Activated gamma-delta T cell (primary cell): ENCODE measurements around the gene MRPL53.
"Not testable (repeated sequence)": the region's sequence is repeated elsewhere in the genome, so short reads cannot be mapped to it uniquely, and the experiment has no call there.

Experiments
- DNase-seq: peaks from one replicate; lab custom pipeline; 2025; lab: John Stamatoyannopoulos, UW

Gene MRPL53

DNA sequence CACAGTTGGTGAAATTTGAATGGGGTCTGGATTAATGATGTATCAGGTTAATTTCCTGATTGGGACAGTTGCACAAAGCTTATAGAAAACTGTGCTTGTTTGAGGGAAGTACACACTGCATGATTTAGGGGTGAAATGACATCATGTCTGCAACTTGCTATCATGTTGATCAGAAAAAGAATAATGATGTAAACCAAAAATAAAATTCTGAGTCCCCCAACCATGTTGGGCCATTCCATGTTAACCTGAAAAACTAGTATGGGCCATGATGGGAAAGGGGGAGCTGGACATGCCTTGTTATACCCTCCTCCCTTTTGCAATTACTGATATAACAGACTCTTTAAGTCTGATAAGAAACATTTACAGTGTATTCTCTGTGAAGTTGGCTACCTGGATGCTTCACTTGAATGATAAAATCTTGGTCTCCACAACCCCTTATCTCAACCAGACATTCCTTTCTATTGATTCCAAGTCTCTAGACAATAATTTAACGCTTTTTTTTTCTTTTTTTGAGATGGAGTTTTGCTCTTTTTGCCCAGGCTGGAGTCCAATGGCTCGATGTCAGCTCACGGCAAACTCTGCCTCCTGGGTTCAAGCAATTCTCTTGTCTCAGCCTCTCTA, 21.8 kb downstream of the MRPL53 start:
- no peak for DNase-seq

GRCh38 chr2:74448771-74449170, 23.7 kb downstream of the MRPL53 start:
- DNase-seq: no peak

DNA sequence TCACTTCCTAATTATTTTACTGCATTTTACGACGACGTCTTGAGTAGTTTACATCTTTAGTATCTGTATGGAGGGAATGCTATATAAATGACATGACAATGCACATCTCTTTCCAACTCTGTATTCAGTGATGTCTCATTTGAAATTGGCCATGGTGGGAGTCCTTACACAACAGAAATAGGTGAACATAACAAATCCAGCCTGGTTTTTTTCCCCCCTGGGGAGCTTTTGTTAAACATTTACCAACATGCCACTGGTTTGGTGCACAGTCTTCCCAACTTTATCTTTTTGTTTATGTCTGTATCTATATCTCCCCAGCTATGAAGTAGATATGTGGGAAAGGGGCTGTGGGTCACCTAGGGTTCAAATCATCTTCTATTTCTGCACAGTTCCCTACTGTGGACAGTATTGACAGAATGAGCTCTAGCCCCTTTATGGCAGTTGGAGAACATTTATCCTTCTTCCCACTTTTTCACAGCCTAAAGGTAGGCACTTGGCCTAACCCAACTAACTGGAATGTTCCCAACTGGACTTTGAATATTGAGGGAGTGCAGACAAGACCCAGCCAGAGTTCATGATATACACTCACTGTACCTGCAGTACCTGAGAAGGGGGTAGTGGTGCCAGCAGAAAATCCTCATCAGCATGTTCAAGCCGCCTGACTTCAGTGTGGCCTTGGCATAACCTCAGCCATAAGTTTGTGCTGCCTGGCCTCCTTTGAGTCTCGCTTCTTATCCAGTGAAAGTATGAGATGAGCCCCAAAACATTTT, 25.1 kb downstream of the MRPL53 start:
- no peak for DNase-seq

DNA sequence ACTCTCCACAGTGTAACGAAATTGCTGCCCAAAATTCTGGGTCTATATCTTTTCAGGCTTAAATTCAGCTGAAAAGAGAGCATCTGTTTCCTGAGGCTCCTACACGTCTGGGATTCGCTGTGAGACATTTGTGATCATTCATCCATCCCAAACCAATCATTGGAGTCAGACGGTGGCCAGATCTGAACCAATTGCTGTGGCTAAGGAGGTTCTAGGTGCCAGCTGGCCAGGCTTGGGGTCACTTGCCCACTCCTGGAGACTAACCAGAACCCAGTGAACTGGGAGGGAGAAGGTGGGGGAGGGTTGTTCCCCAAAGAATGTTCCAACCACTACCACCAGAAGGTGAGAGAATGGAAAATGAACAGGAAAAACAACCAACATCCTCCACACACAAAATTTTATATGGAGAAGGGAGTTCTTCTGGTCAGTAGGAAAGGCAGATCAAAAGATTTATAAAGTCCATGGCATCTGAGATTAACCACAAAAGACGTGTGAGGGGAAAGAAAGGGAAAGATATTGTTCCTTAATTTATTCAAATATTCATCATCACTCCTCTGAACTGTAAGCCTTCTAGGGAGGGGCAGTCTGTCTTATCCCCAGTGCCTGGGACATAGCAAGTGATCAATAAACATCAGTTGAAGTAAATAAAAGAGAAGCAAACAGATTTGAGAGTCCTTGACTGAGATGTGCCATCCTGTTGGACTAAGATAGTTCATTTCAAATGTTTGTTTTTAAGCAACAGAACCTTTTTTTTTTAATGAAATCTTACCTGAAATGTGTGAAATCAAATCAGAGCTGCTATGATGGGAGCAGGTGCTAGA, 27.8 kb downstream of the MRPL53 start:
- DNase-seq: no peak

DNA sequence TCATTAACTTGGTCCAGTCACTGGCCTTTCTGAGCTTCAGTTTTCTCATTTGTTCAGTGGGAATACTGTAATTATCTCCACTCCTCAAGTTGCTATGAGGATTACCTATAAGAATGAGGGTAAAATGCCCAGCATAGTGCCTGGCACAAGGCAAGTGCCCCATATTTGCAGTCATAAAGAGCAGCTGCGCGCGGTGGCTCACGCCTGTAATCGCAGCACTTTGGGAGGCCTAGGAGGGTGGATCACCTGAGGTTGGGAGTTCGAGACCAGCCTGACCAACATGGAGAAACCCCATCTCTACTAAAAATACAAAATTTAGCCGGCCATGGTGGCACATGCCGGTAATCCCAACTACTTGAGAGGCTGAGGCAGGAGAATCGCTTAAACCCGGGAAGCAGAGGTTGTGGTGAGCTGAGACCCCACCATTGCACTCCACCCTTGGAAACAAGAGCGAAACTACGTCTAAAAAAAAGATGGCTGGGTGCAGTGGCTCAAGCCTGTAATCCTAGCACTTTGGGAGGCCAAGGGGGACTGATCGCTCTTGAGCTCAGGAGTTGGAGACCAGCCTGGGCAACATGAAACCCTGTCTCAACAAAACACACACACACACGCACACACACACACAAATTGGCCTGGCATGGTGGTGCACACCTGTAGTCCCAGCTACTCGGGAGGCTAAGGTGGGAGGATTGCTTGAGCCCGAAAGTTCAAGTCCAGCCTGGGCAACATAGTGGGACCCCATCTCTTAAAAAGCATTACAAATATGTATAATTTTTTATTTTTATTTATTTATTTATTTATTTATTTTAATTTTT, 29.8 kb downstream of the MRPL53 start:
- DNase-seq: not testable (repeated sequence)

DNA sequence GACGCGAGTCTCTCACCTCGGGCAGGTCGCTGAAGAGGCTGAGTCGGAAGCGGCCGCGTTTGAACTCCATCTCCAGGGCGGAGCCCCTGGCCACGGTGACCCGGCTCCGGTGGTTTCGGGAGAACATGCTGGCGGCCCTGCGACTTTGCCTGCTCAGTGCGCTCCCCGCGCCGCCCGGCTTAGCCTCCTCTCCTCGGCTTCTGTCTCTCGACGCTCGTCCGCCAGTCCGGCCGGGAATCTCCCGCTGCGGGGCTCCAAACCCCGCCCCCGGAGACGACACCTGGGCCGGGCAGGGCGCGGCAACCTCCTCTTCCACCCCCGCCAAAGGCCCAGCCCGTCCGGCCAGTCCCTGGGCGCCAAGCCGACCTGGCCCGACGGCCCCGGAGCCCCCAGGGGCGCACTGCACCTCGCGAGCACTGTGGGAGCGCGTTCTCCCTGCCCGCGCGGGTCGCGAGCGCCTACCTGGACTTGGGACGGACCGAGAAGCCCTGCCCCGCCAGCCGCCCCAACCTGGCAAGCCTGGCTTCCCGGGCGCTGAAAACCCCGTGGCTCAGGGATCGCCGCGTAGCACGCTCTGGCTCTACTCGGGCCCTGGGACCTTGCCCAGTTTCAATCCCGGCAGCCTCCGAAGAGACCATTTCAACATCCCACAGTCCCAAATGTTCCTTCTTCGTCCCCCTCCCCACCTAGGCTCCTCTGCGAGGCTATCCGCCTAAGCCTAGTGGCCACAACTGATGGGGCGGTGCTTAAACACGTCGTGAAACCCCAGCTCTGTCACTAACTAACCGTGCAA, 30.6 kb downstream of the MRPL53 start, which contains the start of gene RTKN:
TSS of gene RTKN (minus strand) at position 248 of the 793 bp plus-strand sequence. CDS start at position 127, 121 bp downstream.
- DNase-seq: peak; percentile 30

GRCh38 chr2:74441170-74441689, 31.2 kb downstream of the MRPL53 start:
- no peak for DNase-seq

DNA sequence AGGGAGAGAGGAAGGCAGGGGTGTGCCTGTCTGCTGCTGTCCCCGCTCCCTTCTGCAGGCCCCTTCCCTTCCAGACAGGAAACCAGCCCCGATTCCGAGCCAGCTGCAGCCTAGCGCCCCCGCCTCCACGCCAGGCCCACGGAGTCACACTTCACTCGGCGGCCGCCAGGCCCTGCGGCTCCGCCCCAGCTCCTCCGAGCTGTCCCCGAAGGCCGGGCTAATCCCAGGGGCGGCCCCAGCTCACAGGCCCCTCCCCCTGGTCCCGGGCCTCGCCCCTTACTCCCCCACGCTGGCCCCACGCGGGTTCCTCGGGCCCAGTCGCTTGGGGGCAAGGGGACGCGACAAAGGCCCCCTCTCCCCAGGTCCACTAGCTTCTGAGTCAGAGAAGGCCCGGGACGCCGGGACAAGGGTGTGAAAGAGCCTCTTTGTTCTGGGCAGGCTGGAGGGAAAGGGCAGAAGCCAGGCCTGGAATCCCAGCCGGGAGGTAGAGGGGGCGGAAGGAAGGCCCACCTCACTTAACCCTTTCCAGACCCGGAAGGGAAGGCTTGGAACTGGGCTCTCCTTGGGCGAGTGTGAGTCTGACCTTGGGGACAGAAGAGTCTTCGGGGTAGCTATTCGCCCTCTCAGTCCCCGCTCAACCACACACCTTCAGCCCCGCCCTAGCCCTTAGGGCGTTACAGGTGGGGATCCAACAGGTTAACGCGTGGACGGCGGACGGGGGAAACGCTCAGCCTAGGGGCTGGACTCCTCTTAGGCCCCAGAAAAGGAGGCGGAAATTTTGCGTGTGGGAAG, 31.9 kb downstream of the MRPL53 start:
- DNase-seq: peak; percentile 29

DNA sequence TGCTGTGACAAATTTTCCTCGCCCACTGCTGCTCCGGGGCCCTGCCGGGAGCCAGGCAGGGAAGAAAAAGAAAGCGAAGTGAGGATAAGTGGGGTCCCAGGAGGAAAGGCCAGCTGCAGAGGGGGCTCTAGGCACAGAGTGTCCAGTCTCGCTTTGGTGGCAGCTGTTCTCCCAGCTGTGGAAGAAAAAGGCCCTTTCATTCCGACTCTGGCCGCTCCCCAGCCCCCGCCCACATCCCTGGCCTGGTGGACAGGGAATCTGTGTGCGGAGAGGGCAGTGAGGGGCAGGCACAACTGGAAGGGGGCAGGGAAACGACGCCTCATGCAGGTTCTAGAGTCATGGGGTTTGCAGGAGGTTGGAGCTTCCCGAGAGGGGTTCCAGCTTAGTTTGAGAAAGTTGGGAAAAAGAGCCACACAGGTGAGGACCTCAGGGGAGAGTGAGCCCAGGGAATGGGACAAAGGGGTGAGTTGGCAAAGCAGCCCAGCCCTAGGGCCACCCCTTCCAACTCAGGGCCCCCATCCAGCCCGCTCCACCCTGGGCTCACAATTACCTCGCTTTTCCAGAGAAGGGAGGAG, 32.6 kb downstream of the MRPL53 start:
- no peak for DNase-seq

DNA sequence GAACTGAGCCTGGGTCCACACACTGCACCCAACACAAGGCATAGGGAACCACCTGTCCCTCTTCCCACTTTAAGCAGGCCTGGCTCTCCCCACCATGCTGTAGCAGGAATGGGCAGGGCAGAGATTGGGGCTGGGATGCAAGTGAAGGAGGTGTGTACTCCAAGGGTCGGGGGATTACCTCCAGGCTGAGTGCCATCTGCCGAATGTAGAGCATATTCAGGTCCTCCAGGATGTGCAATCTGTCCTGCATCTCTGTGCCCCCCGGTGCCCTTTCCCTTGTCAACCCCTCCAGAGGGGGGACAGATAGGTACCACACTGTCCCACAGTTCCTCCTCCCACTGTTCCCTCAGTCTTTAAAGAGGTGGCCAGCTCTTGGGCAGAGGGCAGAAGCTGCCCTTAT, 33.1 kb downstream of the MRPL53 start:
- no peak for DNase-seq

- DNase-seq: no peak
Observed at GRCh38 chr2:74438248-74438647, 34.2 kb downstream of the MRPL53 start.

GRCh38 chr2:74436848-74437695, 35.4 kb downstream of the MRPL53 start:
- DNase-seq: no peak

GRCh38 chr2:74436111-74436805, 36.2 kb downstream of the MRPL53 start:
- DNase-seq: no peak

GRCh38 chr2:74430502-74430901, 42.0 kb downstream of the MRPL53 start:
- no peak for DNase-seq

DNA sequence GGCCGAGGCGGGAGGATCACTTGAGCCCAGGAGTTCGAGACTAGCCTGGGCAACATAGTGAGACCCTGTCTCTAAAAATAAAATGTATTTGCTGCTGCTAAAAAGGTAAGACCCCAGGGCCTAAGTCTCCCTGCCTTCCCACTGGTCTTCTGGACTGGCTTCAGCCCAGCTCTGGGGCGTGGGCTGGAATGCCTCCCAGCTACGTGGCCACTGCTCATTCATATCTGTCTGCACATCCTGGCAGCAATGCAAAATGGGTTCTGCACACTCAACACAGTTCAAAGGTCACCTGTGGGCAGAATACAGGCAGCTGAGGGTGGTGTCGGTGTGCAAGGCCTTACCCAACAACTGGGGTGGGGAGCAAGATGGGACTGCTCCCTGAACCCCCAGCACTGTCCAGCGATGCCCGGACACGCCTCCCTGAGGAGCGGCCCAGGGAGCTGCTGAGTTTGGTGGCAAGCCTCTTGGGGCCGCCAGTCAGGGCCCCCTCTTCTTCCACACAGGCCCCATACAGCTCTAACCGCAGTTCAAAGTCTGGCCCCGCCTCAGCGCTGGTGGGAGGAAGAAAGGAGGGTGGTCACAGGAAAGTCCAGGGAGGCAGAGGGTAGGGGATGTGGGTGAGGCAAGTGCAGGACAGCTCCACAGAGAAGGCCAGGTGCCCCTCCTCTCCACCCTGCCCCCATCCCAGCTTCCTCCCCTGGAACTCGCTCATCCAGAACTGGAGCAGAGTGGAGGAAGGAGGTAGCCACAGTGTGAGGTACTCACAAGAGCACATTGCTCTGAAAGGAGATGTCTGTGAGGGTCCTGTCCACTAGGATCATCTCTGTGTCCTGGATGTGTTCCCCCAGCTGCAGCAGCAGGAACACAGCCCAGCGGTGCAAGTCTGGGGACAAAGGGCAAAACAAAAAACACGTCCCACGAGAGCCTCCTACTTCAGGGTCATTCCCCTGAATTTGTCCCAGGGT, 42.7 kb downstream of the MRPL53 start:
- no peak for DNase-seq

DNA sequence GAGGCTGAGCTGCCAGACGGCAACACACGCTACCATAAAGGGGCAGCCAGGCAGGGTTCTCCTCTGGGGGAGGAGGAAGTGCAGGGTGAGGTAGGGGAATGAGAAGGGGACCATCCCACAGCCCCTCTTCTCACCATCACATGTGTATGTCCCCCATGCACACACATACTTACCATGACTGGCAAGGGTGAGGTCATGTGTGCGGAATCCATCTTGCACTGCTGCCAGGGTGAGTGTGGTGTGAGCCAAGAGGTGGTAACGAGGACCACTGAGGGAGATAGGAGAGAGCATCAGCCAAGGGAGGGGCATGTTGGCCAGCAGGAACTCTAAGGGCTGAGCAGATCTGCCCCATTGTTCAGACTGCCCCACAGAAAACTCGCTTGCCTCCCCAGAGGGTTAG, 43.8 kb downstream of the MRPL53 start:
- no peak for DNase-seq

- no peak for DNase-seq
Observed at GRCh38 chr2:74427551-74427950, 44.9 kb downstream of the MRPL53 start.
